HCT116 (cell line): ENCODE measurements around the gene SDF4.

Experiments used
- CTCF ChIP-seq, 3 experiments: fragments of 200-600 bp in 1 of 3; sonication (generic) in 1 of 3; IDR thresholded peaks in 2 of 3; conservative IDR thresholded peaks in 1 of 3; 2 replicates each; pipeline ENCODE4 v1.5.1; 2012 to 2017; ENCODE audit warnings: low read depth in 2 of 3, low read length in 2 of 3, antibody characterized with exemption in 1 of 3, borderline replicate concordance in 1 of 3, control low read depth in 1 of 3, mild to moderate bottlenecking in 1 of 3, mixed read lengths in 1 of 3, mixed run types in 1 of 3, moderate library complexity in 1 of 3; ENCODE audit not compliant: insufficient read depth in 1 of 3
- EGR1 ChIP-seq: IDR thresholded peaks from 2 replicates; pipeline ENCODE4 v1.6.1; 2012; ENCODE audit warnings: low read depth
- EZH2 ChIP-seq: fragments of 200-600 bp; sonication (generic); IDR thresholded peaks from 2 replicates; pipeline ENCODE4 v1.6.1; 2017; ENCODE audit warnings: antibody characterized with exemption, mixed run types
- EZH2phosphoT487 ChIP-seq: fragments of 200-600 bp; IDR thresholded peaks from 2 replicates; pipeline ENCODE4 v1.6.1; 2018; ENCODE audit warnings: antibody characterized with exemption, borderline replicate concordance
- POLR2A ChIP-seq: IDR thresholded peaks from 2 replicates; pipeline ENCODE4 v1.7.0; 2011; ENCODE audit warnings: borderline replicate concordance; ENCODE audit not compliant: insufficient read depth, insufficient read length; ENCODE audit errors: extremely low read depth
- YY1 ChIP-seq: IDR thresholded peaks from 2 replicates; pipeline ENCODE4 v1.6.1; 2011; ENCODE audit warnings: low read length, low read depth, moderate library complexity, mild to moderate bottlenecking; ENCODE audit not compliant: insufficient replicate concordance; ENCODE audit errors: extremely low read depth
- TF ChIP-seq, protein P1 (sequence below): IDR thresholded peaks from 2 replicates; pipeline ENCODE4 v1.6.1; 2012; ENCODE audit warnings: low read depth

DNA sequence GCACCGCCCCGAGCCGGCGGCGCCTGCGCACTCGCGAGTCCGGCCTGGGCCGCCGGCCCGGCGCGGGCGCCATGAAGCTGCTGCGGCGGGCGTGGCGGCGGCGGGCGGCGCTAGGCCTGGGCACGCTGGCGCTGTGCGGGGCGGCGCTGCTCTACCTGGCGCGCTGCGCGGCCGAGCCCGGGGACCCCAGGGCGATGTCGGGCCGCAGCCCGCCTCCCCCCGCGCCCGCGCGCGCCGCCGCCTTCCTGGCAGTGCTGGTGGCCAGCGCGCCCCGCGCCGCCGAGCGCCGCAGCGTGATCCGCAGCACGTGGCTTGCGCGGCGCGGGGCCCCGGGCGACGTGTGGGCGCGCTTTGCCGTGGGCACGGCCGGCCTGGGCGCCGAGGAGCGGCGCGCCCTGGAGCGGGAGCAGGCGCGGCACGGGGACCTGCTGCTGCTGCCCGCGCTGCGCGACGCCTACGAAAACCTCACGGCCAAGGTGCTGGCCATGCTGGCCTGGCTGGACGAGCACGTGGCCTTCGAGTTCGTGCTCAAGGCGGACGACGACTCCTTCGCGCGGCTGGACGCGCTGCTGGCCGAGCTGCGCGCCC, 501 bp upstream of the SDF4 start, which contains the start of gene B3GALT6:
- TF ChIP-seq CTCF (IDR thresholded peaks at IDR 0.05 in 2 of 3, conservative IDR thresholded peaks at IDR 0.05 in 1 of 3; ENCODE audit: borderline replicate concordance in 1 of 3, insufficient read depth in 1 of 3, low read depth in 2 of 3, low read length in 2 of 3) (no peak), POLR2A (no peak), EZH2 (no peak), EGR1 (no peak), EZH2phosphoT487 (no peak), YY1 (no peak)
- TF ChIP-seq, protein P1, sequence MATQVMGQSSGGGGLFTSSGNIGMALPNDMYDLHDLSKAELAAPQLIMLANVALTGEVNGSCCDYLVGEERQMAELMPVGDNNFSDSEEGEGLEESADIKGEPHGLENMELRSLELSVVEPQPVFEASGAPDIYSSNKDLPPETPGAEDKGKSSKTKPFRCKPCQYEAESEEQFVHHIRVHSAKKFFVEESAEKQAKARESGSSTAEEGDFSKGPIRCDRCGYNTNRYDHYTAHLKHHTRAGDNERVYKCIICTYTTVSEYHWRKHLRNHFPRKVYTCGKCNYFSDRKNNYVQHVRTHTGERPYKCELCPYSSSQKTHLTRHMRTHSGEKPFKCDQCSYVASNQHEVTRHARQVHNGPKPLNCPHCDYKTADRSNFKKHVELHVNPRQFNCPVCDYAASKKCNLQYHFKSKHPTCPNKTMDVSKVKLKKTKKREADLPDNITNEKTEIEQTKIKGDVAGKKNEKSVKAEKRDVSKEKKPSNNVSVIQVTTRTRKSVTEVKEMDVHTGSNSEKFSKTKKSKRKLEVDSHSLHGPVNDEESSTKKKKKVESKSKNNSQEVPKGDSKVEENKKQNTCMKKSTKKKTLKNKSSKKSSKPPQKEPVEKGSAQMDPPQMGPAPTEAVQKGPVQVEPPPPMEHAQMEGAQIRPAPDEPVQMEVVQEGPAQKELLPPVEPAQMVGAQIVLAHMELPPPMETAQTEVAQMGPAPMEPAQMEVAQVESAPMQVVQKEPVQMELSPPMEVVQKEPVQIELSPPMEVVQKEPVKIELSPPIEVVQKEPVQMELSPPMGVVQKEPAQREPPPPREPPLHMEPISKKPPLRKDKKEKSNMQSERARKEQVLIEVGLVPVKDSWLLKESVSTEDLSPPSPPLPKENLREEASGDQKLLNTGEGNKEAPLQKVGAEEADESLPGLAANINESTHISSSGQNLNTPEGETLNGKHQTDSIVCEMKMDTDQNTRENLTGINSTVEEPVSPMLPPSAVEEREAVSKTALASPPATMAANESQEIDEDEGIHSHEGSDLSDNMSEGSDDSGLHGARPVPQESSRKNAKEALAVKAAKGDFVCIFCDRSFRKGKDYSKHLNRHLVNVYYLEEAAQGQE, result no peak
